Measurements from ENCODE around the gene ARSH. TPM values are rescaled to one million over a fixed set of nuclear protein-coding genes. Genes with fewer than 3 reads are reported as not detected.
"Not testable (repeated sequence)": the region's sequence is repeated elsewhere in the genome, so short reads cannot be mapped to it uniquely, and the experiment has no call there.

ARSH gene
- total RNA-seq, 1 donor from 2014 or later = not detected

DNA sequence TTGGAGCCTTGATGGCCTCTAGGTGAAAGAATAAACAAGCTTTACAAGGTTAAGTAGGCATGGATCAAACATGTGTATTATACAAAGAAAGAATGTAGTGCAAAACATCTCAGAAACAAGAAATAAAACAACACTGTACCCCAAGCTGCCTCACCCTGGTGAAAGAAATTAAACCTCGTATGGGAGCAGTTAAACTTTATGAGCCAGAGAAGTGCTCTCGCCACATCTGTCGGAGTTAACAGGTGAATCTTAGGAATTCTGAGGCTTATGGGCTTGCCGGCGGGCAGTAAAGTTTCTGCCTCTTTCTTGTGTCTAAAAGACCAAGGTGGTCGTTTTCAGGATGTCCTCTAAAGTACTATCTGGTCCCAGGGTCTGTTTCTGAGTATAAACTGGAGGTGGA lies 34.0 kb upstream of the ARSH start:
- Histone ChIP-seq H3K27me3 (ENCODE audit: control insufficient read depth, insufficient read depth, low read length) (no peaks in the 10 kb centered on the region), H3K36me3 (ENCODE audit: control insufficient read depth, insufficient read depth, low read length) (no peaks in the 10 kb centered on the region), H3K4me3 (ENCODE audit: low read depth, low read length) (no peak overlapping the region)
- FAIRE-seq (no peak), DNase-seq (ENCODE audit: low read depth) (no peak)
- TF ChIP-seq, protein P1, sequence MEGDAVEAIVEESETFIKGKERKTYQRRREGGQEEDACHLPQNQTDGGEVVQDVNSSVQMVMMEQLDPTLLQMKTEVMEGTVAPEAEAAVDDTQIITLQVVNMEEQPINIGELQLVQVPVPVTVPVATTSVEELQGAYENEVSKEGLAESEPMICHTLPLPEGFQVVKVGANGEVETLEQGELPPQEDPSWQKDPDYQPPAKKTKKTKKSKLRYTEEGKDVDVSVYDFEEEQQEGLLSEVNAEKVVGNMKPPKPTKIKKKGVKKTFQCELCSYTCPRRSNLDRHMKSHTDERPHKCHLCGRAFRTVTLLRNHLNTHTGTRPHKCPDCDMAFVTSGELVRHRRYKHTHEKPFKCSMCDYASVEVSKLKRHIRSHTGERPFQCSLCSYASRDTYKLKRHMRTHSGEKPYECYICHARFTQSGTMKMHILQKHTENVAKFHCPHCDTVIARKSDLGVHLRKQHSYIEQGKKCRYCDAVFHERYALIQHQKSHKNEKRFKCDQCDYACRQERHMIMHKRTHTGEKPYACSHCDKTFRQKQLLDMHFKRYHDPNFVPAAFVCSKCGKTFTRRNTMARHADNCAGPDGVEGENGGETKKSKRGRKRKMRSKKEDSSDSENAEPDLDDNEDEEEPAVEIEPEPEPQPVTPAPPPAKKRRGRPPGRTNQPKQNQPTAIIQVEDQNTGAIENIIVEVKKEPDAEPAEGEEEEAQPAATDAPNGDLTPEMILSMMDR (IDR thresholded peaks at IDR 0.05; ENCODE audit: insufficient read depth, low read length, severe bottlenecking) = no peak

DNA sequence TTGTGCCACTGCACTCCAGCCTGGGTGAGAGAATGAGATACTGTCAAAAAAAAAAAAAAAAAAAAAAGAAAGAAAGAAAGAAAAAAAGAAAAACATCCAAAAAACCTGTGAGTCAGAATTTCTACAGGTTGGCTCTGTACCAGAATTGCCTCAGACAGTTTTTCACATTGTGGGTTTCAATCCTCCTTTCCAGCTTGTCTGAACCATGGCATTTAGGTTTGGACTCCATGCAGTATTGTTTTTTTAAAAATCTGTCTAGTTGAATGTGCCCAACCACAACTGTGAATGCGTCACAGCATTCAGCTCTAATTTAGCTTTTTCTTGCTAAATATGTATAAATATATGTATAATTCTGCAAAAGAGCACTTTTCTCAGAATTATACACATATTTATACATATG lies 31.4 kb upstream of the ARSH start:
- TF ChIP-seq, protein P1 (IDR thresholded peaks at IDR 0.05; ENCODE audit: insufficient read depth, low read length, severe bottlenecking) = no peak
- no peak overlapping the region for H3K4me3 ChIP-seq (ENCODE audit: low read depth, low read length)
- DNase-seq (ENCODE audit: low read depth) (no peak), FAIRE-seq (no peak)
- no peaks in the 10 kb centered on the region for H3K27me3 ChIP-seq (ENCODE audit: control insufficient read depth, insufficient read depth, low read length)
- no peaks in the 10 kb centered on the region for H3K36me3 ChIP-seq (ENCODE audit: control insufficient read depth, insufficient read depth, low read length)

DNA sequence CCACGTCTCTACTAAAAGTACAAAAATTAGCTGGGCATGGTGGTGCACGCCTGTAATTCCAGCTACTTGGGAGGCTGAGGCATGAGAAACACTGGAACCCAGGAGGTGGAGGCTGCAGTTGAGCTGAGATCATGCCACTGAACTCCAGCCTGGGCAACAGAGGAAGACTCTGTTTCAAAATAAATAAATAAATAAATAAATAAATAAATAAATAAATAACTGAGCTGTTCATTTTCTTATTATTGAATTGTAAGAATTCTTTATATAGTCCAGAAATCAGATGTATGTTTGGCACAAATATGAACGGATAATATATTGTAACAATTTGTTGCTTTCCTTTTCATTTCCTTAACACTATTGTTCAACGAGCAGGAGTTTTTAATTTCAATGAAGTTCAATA lies 27.7 kb upstream of the ARSH start:
- not testable (repeated sequence) for H3K36me3 ChIP-seq (ENCODE audit: control insufficient read depth, insufficient read depth, low read length); DNase-seq (ENCODE audit: low read depth); H3K4me3 ChIP-seq (ENCODE audit: low read depth, low read length); FAIRE-seq; H3K27me3 ChIP-seq (ENCODE audit: control insufficient read depth, insufficient read depth, low read length)

DNA sequence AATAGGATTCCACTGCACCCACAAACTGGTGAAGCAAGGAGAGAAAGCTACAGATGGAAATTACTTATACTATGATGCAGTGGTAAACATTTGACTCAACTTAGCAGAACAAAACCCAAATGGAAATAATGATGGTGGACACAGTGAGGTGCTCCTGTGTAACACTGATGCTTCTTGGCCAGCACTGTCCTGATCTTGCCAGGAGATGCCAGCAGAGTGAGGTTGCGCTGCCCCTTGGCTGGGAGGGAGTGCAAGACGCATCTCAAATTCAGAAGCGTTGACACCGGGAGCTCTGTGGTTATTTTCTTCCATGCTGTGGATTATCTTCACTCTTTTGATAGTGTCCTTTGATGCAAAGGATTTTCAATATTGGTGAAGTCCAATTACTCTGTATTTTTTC lies 22.0 kb upstream of the ARSH start:
- H3K27me3 ChIP-seq (ENCODE audit: control insufficient read depth, insufficient read depth, low read length) = no peaks in the 10 kb centered on the region
- FAIRE-seq = peak; percentile 32

DNA sequence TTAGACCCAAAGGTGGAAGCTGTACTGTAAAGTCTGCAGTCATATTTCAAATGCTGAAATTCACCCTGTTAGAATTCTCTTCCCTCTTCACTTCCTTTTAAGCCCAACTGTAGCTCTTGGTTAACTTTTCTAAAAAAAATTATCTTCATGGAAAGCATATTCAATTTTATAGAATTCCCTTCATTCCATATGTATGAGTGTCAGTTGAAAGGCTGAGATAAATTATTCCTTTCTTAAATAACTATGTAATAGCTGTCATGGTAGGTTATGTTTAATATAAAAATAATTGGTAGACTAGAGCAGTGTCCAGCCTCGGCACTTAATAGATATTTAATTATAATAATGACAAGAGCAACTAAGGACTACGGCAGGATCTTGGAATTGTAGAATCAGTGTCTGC lies 16.8 kb upstream of the ARSH start:
- no peaks in the 10 kb centered on the region for H3K27me3 ChIP-seq (ENCODE audit: control insufficient read depth, insufficient read depth, low read length)
- H3K36me3 ChIP-seq (ENCODE audit: control insufficient read depth, insufficient read depth, low read length) = no peaks in the 10 kb centered on the region
- TF ChIP-seq, protein P1 (IDR thresholded peaks at IDR 0.05; ENCODE audit: insufficient read depth, low read length, severe bottlenecking) = no peak
- DNase-seq (ENCODE audit: low read depth) = no peak
- no peak overlapping the region for H3K4me3 ChIP-seq (ENCODE audit: low read depth, low read length)
- FAIRE-seq = no peak

More for the DNA sequence above, 22.0 kb upstream of the ARSH start:
- DNase-seq (ENCODE audit: low read depth) = no peak
- Histone ChIP-seq H3K36me3 (ENCODE audit: control insufficient read depth, insufficient read depth, low read length) (no peaks in the 10 kb centered on the region), H3K4me3 (ENCODE audit: low read depth, low read length) (no peak overlapping the region)
- TF ChIP-seq, protein P1 (IDR thresholded peaks at IDR 0.05; ENCODE audit: insufficient read depth, low read length, severe bottlenecking) = no peak

DNA sequence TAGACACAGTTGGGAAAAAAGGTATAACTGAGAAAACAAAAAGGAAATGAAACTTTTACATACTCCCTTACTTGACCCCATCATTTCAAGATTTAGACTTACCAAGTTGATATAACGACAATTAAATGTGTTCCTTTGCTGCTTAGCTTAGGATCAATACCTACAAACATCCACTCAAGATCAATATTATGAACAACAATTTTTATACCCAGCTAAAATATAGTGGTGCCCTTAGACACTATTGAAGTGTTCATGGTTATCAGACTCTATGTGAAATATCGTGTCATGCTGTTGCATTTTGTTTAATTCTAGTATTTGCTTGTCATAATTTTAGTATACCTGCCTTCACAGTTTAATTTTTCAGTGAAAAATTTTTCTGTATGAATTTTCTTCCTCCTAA lies 4.2 kb downstream of the ARSH start:
- no peaks in the 10 kb centered on the region for H3K36me3 ChIP-seq (ENCODE audit: control insufficient read depth, insufficient read depth, low read length)
- TF ChIP-seq, protein P1 (IDR thresholded peaks at IDR 0.05; ENCODE audit: insufficient read depth, low read length, severe bottlenecking) = no peak
- H3K27me3 ChIP-seq (ENCODE audit: control insufficient read depth, insufficient read depth, low read length) = no peaks in the 10 kb centered on the region
- FAIRE-seq (no peak), DNase-seq (ENCODE audit: low read depth) (no peak)
- H3K4me3 ChIP-seq (ENCODE audit: low read depth, low read length) = no peak overlapping the region

Measured in bronchial epithelial cell (primary cell).